Ovary (tissue), 9 donors: ENCODE data around the gene OR51E2. TPM values are rescaled to one million over a fixed set of nuclear protein-coding genes. Genes with fewer than 3 reads are reported as not detected.

Source experiments
- DNase-seq, 5 donors: peaks; one replicate each; pipeline ENCODE4 v3.0.0-alpha.2; 2019 to 2020
- H3K27ac ChIP-seq, 2 donors: fragments of 200-600 bp; one replicate each; pipeline versions ENCODE4 v1.5.1 to v1.8.0; 2019 to 2022
- H3K27me3 ChIP-seq: fragments of 200-600 bp; one replicate; pipeline ENCODE4 v1.8.0; 2022
- H3K36me3 ChIP-seq: fragments of 200-600 bp; sonication (generic); one replicate; pipeline ENCODE4 v1.5.1; 2019
- H3K4me1 ChIP-seq: one replicate; pipeline ENCODE4 v1.8.1; 2013; ENCODE audit warnings: mild to moderate bottlenecking, moderate library complexity; ENCODE audit not compliant: insufficient read depth
- H3K4me3 ChIP-seq: fragments of 200-600 bp; sonication (generic); one replicate; pipeline ENCODE4 v1.5.1; 2017
- H3K9me3 ChIP-seq, 2 donors: fragments of 200-600 bp in 1 of 2; sonication (generic) in 1 of 2; one replicate each; pipeline versions ENCODE4 v1.5.1 to v1.8.1; 2013 to 2019; ENCODE audit warnings: mild to moderate bottlenecking in 1 of 2, moderate library complexity in 1 of 2
- CTCF ChIP-seq, 3 donors: fragments of 450-650 bp in 2 of 3; fragments of 200-600 bp in 1 of 3; IDR thresholded peaks; one replicate each; pipeline versions ENCODE4 v1.5.1 to v1.8.0; 2016 to 2022; ENCODE audit warnings: antibody characterized with exemption in 3 of 3, mild to moderate bottlenecking in 1 of 3
- EP300 ChIP-seq: sonication (generic); formaldehyde crosslinking; IDR thresholded peaks from one replicate; pipeline ENCODE4 v1.6.1; 2017; ENCODE audit warnings: antibody characterized with exemption
- POLR2A ChIP-seq: fragments of 450-650 bp; IDR thresholded peaks from one replicate; pipeline ENCODE4 v1.6.1; 2017; ENCODE audit warnings: antibody characterized with exemption, mild to moderate bottlenecking, moderate library complexity
- WGBS, 3 donors: extraction: QIAGEN DNeasy Blood & Tissue Kit in 1 of 3; methylation state at CpG; one replicate each; pipeline versions ENCODE4 v1.1.5 to v1.1.7; 2013 to 2017; 5-methylcytosine and 5-hydroxymethylcytosine counted together
- intact Hi-C, 4 donors: fragments of 100-400 bp; cut with DNase I; formaldehyde crosslinking; loops; one replicate each; pipeline versions ENCODE4 v1.11.0 to v1.15.1; 2022 to 2023
- polyA plus RNA-seq, 2 donors: library from polyadenylated mRNA; stranded (reverse); fragments of 200-250 nt in 1 of 2; fragments of 350-450 nt in 1 of 2; fragmentation: Illumina TruSeq in 1 of 2; extraction: RNeasy Lipid Tissue Mini Kit (QIAGEN cat#74804) in 1 of 2; gene quantifications; one replicate each; pipeline ENCODE4 v1.2.3, GENCODE V29; 2013 to 2014
- total RNA-seq, 7 donors: library from RNA; depleted of rRNA in 2 of 7; stranded (reverse); fragments of >200 nt in 2 of 7; fragmentation: NEBNext Ultra II Directional in 3 of 7; extraction: Animal tissue kit (Norgen Biotek cat#: 25700) in 3 of 7; gene quantifications; one replicate each; pipeline versions ENCODE4 v1.1.0 to v1.2.4, GENCODE V29; 2016 to 2023
- donor health status: DM: no; HTN: no; CAD: no; lungs with moderate emphysema.
- donor health status: DM: no; HTN: no; CAD: no.
- donor health status: Bipolar disorder and iron deficiency.
- donor health status: DM: yes; HTN: yes; CAD: no.
- donor health status: DM: no; HTN: no; CAD: no.
- donor health status: DM: yes; HTN: yes; CAD: no.

Gene OR51E2
- total and polyA plus RNA-seq, 9 donors: 0.11 to 2.0 (median 0.46) TPM; not detected in 3

DNA sequence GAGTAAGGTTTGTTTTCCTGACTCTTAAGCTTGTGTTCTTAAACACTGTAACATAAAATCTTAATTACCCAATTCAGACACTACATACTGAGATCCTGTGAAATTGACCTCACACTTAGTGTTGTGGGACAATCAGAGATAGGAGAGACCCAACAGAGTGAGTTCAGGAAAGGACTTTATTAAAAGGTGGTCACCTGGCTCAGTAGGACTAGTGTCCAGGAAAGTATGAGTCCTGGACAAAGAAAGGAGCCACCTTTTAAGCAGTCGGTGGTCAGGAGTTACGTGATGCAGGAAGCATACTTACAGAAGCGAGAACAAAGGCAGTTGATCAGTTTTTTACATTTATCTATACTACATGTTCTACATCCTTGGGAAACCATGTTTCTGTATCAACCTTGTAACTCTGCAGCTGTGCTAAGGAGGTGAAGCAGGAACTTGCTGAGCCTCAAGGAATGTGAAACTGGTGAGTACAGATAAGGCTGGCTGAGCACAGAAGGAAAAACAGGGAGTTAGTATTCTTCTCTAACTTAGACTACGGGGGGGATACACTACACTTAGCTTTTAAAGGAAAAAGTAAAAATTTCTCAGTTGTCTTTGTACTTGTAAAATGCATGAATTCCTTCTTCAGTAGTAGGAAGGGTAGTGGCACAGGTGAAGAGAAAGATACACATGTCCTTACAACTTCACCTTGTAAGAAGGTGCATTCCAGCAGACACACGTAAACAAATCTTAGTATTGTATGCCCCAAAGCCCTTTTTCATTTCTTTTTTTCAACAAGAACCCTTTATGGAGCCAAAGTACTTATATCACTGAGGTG is 38.8 kb downstream of the OR51E2 start:
- H3K27me3 ChIP-seq: no peaks in the 10 kb centered on the region
- H3K27ac ChIP-seq: no peak overlapping the region
- WGBS, 3 donors: 23 to 37% (median 30%) methylated on average over 5 of the region's 5 CpGs
- DNase-seq: no peak
- intact Hi-C loops: no loop called here
- TF ChIP-seq EP300 (no peak), CTCF (IDR thresholded peaks at IDR 0.05) (no peak), POLR2A (no peak)
- no peaks in the 10 kb centered on the region for H3K36me3 ChIP-seq
- no peak overlapping the region for H3K4me3 ChIP-seq
- H3K4me1 ChIP-seq: peaks cover 5% of the 10 kb centered on the region
- no peaks in the 10 kb centered on the region for H3K9me3 ChIP-seq

GRCh38 chr11:4654635-4655369 is 42.9 kb downstream of the OR51E2 start:
- WGBS, 3 donors: 88 to 91% (median 91%) methylated on average over 2 of the region's 2 CpGs
- intact Hi-C loops: no loop called here
- H3K4me1 ChIP-seq: peaks cover 5% of the 10 kb centered on the region
- DNase-seq: no peak
- no peaks in the 10 kb centered on the region for H3K27me3 ChIP-seq
- H3K36me3 ChIP-seq: no peaks in the 10 kb centered on the region
- H3K9me3 ChIP-seq: no peaks in the 10 kb centered on the region
- no peak overlapping the region for H3K4me3 ChIP-seq
- H3K27ac ChIP-seq: no peak overlapping the region
- TF ChIP-seq POLR2A (no peak), CTCF (IDR thresholded peaks at IDR 0.05) (no peak), EP300 (no peak)

GRCh38 chr11:4647766-4648165 is 49.9 kb downstream of the OR51E2 start:
- Histone ChIP-seq H3K4me1 (peaks cover 10% of the 10 kb centered on the region), H3K4me3 (no peak overlapping the region), H3K36me3 (no peaks in the 10 kb centered on the region), H3K27me3 (no peaks in the 10 kb centered on the region), H3K27ac (no peak overlapping the region), H3K9me3 (no peaks in the 10 kb centered on the region)
- DNase-seq: no peak
- WGBS, 3 donors: 31 to 37% (median 33%) methylated on average over 4 of the region's 4 CpGs
- no peak for TF ChIP-seq EP300
- no peak for TF ChIP-seq CTCF (IDR thresholded peaks at IDR 0.05)
- TF ChIP-seq POLR2A: no peak
- intact Hi-C loops: no loop called here

DNA sequence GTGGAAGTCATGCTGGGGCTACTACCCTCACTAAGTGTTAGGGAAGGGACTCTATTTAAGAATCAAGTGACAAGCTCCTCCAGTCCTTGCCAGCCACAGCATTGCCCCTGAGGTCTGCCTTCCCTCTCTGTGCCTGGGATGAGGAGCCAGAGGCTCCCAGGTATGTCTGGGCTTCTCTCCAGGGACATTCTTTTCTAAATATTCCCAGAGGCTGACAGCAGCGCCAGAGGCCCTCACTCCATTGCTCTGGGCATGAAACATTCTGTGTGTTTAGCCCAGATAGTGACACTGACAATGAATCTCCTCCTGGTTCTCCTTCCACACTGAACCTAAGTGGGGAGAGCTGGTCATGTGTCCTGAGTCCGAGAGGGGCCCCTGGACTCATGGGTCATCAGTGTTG is 51.7 kb downstream of the OR51E2 start:
- H3K9me3 ChIP-seq: no peaks in the 10 kb centered on the region
- no peaks in the 10 kb centered on the region for H3K36me3 ChIP-seq
- 69 to 96% (median 86%) methylated on average over 2 of the region's 2 CpGs for WGBS, 3 donors
- intact Hi-C loops: no loop called here
- no peak for DNase-seq
- peaks cover 10% of the 10 kb centered on the region for H3K4me1 ChIP-seq
- TF ChIP-seq EP300 (no peak), CTCF (IDR thresholded peaks at IDR 0.05) (no peak), POLR2A (no peak)
- H3K4me3 ChIP-seq: no peak overlapping the region
- H3K27ac ChIP-seq: no peak overlapping the region
- no peaks in the 10 kb centered on the region for H3K27me3 ChIP-seq
